HCT116 (cell line): ENCODE measurements around the gene GID4. TPM values are rescaled to one million over a fixed set of nuclear protein-coding genes. Genes with fewer than 3 reads are reported as not detected.

Experiments used
- ATAC-seq: fragments of 200-7000 bp; cut with Tn5 transposase; 2 replicates; pipeline ENCODE4 v1.9.1; 2020; ENCODE audit warnings: mild to moderate bottlenecking, moderate library complexity
- BruUV-seq: library from RNA; stranded (reverse); fragments of 400-500 nt; replicated peaks from 2 replicates; lab custom pipeline; 2021; lab: Mats Ljungman, UMichigan
- CTCF ChIA-PET: fragments of 300-600 bp; sonication (Branson Sonifier 250); formaldehyde crosslinking; loops from one replicate; lab custom pipeline; 2021; ENCODE audit warnings: antibody characterized with exemption; lab: Charles Lee
- POLR2A ChIA-PET: fragments of 300-600, 350-600 bp; sonication (Branson Sonifier 250); formaldehyde crosslinking; loops from one replicate; lab custom pipeline; 2021; ENCODE audit warnings: antibody characterized with exemption; lab: Charles Lee
- RAD21 ChIA-PET, 2 experiments: fragments of 300-600 bp; sonication (Branson Sonifier 250); formaldehyde crosslinking; loops; one replicate each; lab custom pipeline; 2023; ENCODE audit warnings: low total read pairs in 2 of 2; ENCODE audit not compliant: uncharacterized antibody in 2 of 2, unreplicated experiment in 2 of 2, low non-redundant PET in 1 of 2; lab: Charles Lee
- DNase-seq: peaks from one replicate; pipeline ENCODE4 v3.0.0-alpha.2; 2010; ENCODE audit warnings: low read depth, low spot score
- H2AFZ ChIP-seq: fragments of 200-600 bp; shearing (Covaris generic), sonication (generic); 2 replicates; pipeline ENCODE4 v1.6.1; 2017; ENCODE audit warnings: low read depth, mixed run types, mixed read lengths, antibody characterized with exemption, low read length; ENCODE audit not compliant: poor library complexity, severe bottlenecking
- H3K27ac ChIP-seq: 2 replicates; pipeline ENCODE4 v1.5.1; 2012; ENCODE audit warnings: low read depth, low read length
- H3K27me3 ChIP-seq: fragments of 200-600 bp; sonication (generic); 2 replicates; pipeline ENCODE4 v1.6.1; 2016; ENCODE audit warnings: mixed run types, low read length, mixed read lengths; ENCODE audit not compliant: insufficient read depth
- H3K36me3 ChIP-seq, 2 experiments: fragments of 200-500 bp in 1 of 2; fragments of 200-600 bp in 1 of 2; sonication (Bioruptor generic) in 1 of 2; sonication (generic) in 1 of 2; 2 replicates each; pipeline versions ENCODE4 v1.5.1 to v1.6.1; 2014 to 2016; ENCODE audit warnings: low read length in 2 of 2, inconsistent platforms in 1 of 2, mixed read lengths in 1 of 2, mixed run types in 1 of 2; ENCODE audit not compliant: insufficient read depth in 2 of 2, control insufficient read depth in 1 of 2
- H3K4me1 ChIP-seq, 2 experiments: fragments of 200-600 bp in 1 of 2; sonication (generic) in 1 of 2; 2 replicates each; pipeline versions ENCODE4 v1.5.1 to v1.6.1; 2012 to 2017; ENCODE audit warnings: low read length in 2 of 2, inconsistent platforms in 1 of 2, mild to moderate bottlenecking in 1 of 2, mixed read lengths in 1 of 2, mixed run types in 1 of 2, moderate library complexity in 1 of 2; ENCODE audit not compliant: insufficient read depth in 2 of 2, control insufficient read depth in 1 of 2
- H3K4me2 ChIP-seq: fragments of 200-600 bp; sonication (generic); 2 replicates; pipeline ENCODE4 v1.6.1; 2017; ENCODE audit warnings: mixed run types, low read length, mixed read lengths
- H3K4me3 ChIP-seq, 2 experiments: fragments of 200-600 bp in 1 of 2; sonication (generic) in 1 of 2; replicated peaks in 1 of 2; 2 replicates each; pipeline ENCODE4 v1.5.1; 2011 to 2016; ENCODE audit warnings: low read length in 2 of 2, control low read depth in 1 of 2, low read depth in 1 of 2, mild to moderate bottlenecking in 1 of 2, mixed read lengths in 1 of 2, mixed run types in 1 of 2
- H3K79me2 ChIP-seq: fragments of 200-600 bp; sonication (generic); 2 replicates; pipeline ENCODE4 v1.6.1; 2017; ENCODE audit warnings: mild to moderate bottlenecking, mixed run types, low read length, moderate library complexity, mixed read lengths; ENCODE audit not compliant: insufficient read depth
- H3K9ac ChIP-seq: fragments of 200-600 bp; sonication (generic); 2 replicates; pipeline ENCODE4 v1.6.1; 2016; ENCODE audit warnings: low read length, mixed read lengths
- H3K9me2 ChIP-seq: fragments of 200-600 bp; sonication (generic), shearing (Covaris generic); 2 replicates; pipeline ENCODE4 v1.6.1; 2017; ENCODE audit warnings: mixed run types, mild to moderate bottlenecking, moderate library complexity; ENCODE audit not compliant: insufficient read depth
- H3K9me3 ChIP-seq, 2 experiments: fragments of 200-500 bp in 1 of 2; fragments of 200-600 bp in 1 of 2; sonication (Bioruptor generic) in 1 of 2; sonication (generic) in 1 of 2; 2 replicates each; pipeline ENCODE4 v1.6.1; 2014 to 2017; ENCODE audit warnings: low read length in 2 of 2, mixed read lengths in 2 of 2, inconsistent platforms in 1 of 2, low read depth in 1 of 2, mild to moderate bottlenecking in 1 of 2, mixed run types in 1 of 2, moderate library complexity in 1 of 2; ENCODE audit not compliant: control insufficient read depth in 1 of 2, insufficient read depth in 1 of 2
- H4K20me1 ChIP-seq: fragments of 200-600 bp; sonication (generic), shearing (Covaris generic); 2 replicates; pipeline ENCODE4 v1.6.1; 2017; ENCODE audit warnings: mixed run types, mild to moderate bottlenecking, moderate library complexity; ENCODE audit not compliant: insufficient read depth
- CBX3 ChIP-seq: IDR thresholded peaks from 2 replicates; pipeline ENCODE4 v1.6.1; 2012; ENCODE audit warnings: low read depth
- ELF1 ChIP-seq: IDR thresholded peaks from 2 replicates; pipeline ENCODE4 v1.6.1; 2012; ENCODE audit warnings: low read depth, borderline replicate concordance
- EZH2 ChIP-seq: fragments of 200-600 bp; sonication (generic); IDR thresholded peaks from 2 replicates; pipeline ENCODE4 v1.6.1; 2017; ENCODE audit warnings: antibody characterized with exemption, mixed run types
- EZH2phosphoT487 ChIP-seq: fragments of 200-600 bp; IDR thresholded peaks from 2 replicates; pipeline ENCODE4 v1.6.1; 2018; ENCODE audit warnings: antibody characterized with exemption, borderline replicate concordance
- FOSL1 ChIP-seq: IDR thresholded peaks from 2 replicates; pipeline ENCODE4 v1.6.1; 2012; ENCODE audit warnings: low read depth
- JUND ChIP-seq: IDR thresholded peaks from 2 replicates; pipeline ENCODE4 v1.6.1; 2012
- POLR2AphosphoS5 ChIP-seq: IDR thresholded peaks from 2 replicates; pipeline ENCODE4 v1.6.1; 2011; ENCODE audit warnings: mild to moderate bottlenecking, low read depth, low read length, moderate library complexity
- RAD21 ChIP-seq: IDR thresholded peaks from 2 replicates; pipeline ENCODE4 v1.6.1; 2012; ENCODE audit warnings: low read depth, mild to moderate bottlenecking
- SIN3A ChIP-seq: IDR thresholded peaks from 2 replicates; pipeline ENCODE4 v1.6.1; 2012; ENCODE audit warnings: low read depth
- SP1 ChIP-seq: IDR thresholded peaks from 2 replicates; pipeline ENCODE4 v1.6.1; 2012; ENCODE audit warnings: low read depth
- TCF7L2 ChIP-seq: IDR thresholded peaks from 2 replicates; pipeline ENCODE4 v1.7.0; 2011; ENCODE audit warnings: borderline replicate concordance, inconsistent platforms; ENCODE audit not compliant: insufficient read depth, insufficient read length; ENCODE audit errors: extremely low read depth
- ZFX ChIP-seq: fragments of 450-650 bp; IDR thresholded peaks from 2 replicates; pipeline ENCODE4 v1.6.1; 2017
- ZNF274 ChIP-seq: fragments of 200-500 bp; sonication (Bioruptor generic); IDR thresholded peaks from 2 replicates; pipeline ENCODE4 v1.6.1; 2014; ENCODE audit warnings: mild to moderate bottlenecking, low read depth, low read length, inconsistent platforms
- intact Hi-C: fragments of 100-400 bp; cut with micrococcal nuclease; formaldehyde crosslinking; loops from 2 replicates; pipeline ENCODE4 v1.10.0; 2022
- total RNA-seq: library from RNA; stranded (reverse); gene quantifications from one replicate; pipeline ENCODE4 v1.2.1, GENCODE V29; 2021; ENCODE audit not compliant: unreplicated experiment
- TF ChIP-seq, protein P1 (sequence below): IDR thresholded peaks from 2 replicates; pipeline ENCODE4 v1.6.1; 2011; ENCODE audit warnings: mild to moderate bottlenecking, low read length, moderate library complexity; ENCODE audit not compliant: insufficient replicate concordance; ENCODE audit errors: extremely low read depth
- TF ChIP-seq, protein P2 (sequence below), 3 experiments: fragments of 200-600 bp in 1 of 3; sonication (generic) in 1 of 3; IDR thresholded peaks in 2 of 3; conservative IDR thresholded peaks in 1 of 3; 2 replicates each; pipeline ENCODE4 v1.5.1; 2012 to 2017; ENCODE audit warnings: low read depth in 2 of 3, low read length in 2 of 3, antibody characterized with exemption in 1 of 3, borderline replicate concordance in 1 of 3, control low read depth in 1 of 3, mild to moderate bottlenecking in 1 of 3, mixed read lengths in 1 of 3, mixed run types in 1 of 3, moderate library complexity in 1 of 3; ENCODE audit not compliant: insufficient read depth in 1 of 3
- TF ChIP-seq, protein P3 (sequence below): IDR thresholded peaks from 2 replicates; pipeline ENCODE4 v1.6.1; 2012
- TF ChIP-seq, protein P4 (sequence below): IDR thresholded peaks from 2 replicates; pipeline ENCODE4 v1.6.1; 2012

Gene GID4
- total RNA-seq, 1 experiment from 2014 or later, result 10.8 TPM

DNA sequence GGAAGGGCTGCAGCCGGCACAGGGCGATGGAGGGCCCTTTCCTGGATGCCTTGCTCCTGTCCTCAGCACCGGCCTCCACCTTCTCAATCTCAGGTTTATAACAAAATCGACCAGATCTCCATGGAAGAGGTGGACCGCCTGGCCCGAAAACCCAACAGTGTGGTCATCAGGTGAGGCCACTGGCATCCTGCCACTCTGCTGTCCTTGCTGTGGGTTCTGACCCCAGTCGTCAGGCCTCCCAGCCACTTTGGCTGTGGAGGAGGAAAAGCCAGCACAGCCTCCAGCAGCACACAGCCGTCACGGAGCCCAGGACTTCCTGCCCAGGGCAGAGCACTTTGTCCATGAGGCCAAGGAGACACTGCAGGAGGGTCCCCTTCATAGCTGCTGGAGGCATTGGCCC lies 62.6 kb downstream of the GID4 start:
- no peaks in the 10 kb centered on the region for H4K20me1 ChIP-seq
- no peak overlapping the region for H3K27ac ChIP-seq
- no peaks in the 10 kb centered on the region for H3K9me3 ChIP-seq
- no peak overlapping the region for H3K9ac ChIP-seq
- DNase-seq (no peak), ATAC-seq (no peak)
- no peak overlapping the region for H3K4me2 ChIP-seq
- TF ChIP-seq, protein P1, sequence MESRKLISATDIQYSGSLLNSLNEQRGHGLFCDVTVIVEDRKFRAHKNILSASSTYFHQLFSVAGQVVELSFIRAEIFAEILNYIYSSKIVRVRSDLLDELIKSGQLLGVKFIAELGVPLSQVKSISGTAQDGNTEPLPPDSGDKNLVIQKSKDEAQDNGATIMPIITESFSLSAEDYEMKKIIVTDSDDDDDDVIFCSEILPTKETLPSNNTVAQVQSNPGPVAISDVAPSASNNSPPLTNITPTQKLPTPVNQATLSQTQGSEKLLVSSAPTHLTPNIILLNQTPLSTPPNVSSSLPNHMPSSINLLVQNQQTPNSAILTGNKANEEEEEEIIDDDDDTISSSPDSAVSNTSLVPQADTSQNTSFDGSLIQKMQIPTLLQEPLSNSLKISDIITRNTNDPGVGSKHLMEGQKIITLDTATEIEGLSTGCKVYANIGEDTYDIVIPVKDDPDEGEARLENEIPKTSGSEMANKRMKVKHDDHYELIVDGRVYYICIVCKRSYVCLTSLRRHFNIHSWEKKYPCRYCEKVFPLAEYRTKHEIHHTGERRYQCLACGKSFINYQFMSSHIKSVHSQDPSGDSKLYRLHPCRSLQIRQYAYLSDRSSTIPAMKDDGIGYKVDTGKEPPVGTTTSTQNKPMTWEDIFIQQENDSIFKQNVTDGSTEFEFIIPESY, result no peak
- TF ChIP-seq ELF1, result no peak
- TF ChIP-seq POLR2AphosphoS5, result no peak
- no peak for TF ChIP-seq TCF7L2
- TF ChIP-seq, protein P2, sequence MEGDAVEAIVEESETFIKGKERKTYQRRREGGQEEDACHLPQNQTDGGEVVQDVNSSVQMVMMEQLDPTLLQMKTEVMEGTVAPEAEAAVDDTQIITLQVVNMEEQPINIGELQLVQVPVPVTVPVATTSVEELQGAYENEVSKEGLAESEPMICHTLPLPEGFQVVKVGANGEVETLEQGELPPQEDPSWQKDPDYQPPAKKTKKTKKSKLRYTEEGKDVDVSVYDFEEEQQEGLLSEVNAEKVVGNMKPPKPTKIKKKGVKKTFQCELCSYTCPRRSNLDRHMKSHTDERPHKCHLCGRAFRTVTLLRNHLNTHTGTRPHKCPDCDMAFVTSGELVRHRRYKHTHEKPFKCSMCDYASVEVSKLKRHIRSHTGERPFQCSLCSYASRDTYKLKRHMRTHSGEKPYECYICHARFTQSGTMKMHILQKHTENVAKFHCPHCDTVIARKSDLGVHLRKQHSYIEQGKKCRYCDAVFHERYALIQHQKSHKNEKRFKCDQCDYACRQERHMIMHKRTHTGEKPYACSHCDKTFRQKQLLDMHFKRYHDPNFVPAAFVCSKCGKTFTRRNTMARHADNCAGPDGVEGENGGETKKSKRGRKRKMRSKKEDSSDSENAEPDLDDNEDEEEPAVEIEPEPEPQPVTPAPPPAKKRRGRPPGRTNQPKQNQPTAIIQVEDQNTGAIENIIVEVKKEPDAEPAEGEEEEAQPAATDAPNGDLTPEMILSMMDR (IDR thresholded peaks at IDR 0.05 in 2 of 3, conservative IDR thresholded peaks at IDR 0.05 in 1 of 3; ENCODE audit: borderline replicate concordance in 1 of 3, insufficient read depth in 1 of 3, low read depth in 2 of 3, low read length in 2 of 3), result no peak
- TF ChIP-seq SP1, result no peak
- TF ChIP-seq, protein P3, sequence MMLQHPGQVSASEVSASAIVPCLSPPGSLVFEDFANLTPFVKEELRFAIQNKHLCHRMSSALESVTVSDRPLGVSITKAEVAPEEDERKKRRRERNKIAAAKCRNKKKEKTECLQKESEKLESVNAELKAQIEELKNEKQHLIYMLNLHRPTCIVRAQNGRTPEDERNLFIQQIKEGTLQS, result no peak
- no peak for TF ChIP-seq ZFX
- TF ChIP-seq RAD21, result no peak
- TF ChIP-seq JUND, result no peak
- TF ChIP-seq EZH2, result no peak
- TF ChIP-seq, protein P4, sequence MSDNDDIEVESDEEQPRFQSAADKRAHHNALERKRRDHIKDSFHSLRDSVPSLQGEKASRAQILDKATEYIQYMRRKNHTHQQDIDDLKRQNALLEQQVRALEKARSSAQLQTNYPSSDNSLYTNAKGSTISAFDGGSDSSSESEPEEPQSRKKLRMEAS, result no peak
- TF ChIP-seq EZH2phosphoT487, result no peak
- TF ChIP-seq FOSL1, result no peak
- TF ChIP-seq ZNF274, result no peak
- no peak for TF ChIP-seq SIN3A
- no peak for TF ChIP-seq CBX3
- H3K79me2 ChIP-seq, result no peaks in the 10 kb centered on the region
- H3K4me1 ChIP-seq, result no peaks in the 10 kb centered on the region
- ChIA-PET POLR2A (no interaction called here), CTCF (no interaction called here), RAD21 (no interaction called here)
- H3K9me2 ChIP-seq, result no peaks in the 10 kb centered on the region
- intact Hi-C loops, result no loop called here
- H3K36me3 ChIP-seq, result peaks cover 18 to 19% of the 10 kb centered on the region in 2 experiments; a peak in 3 of 4 replicates
- H3K27me3 ChIP-seq, result no peaks in the 10 kb centered on the region
- H2AFZ ChIP-seq, result no peak overlapping the region
- no TSS peak for BruUV-seq
- no peak overlapping the region for H3K4me3 ChIP-seq
